A549 (cell line): ENCODE data around the gene PTPN1.

Source experiments
- CTCF ChIP-seq: fragments of >200 bp; sonication (Bioruptor Twin); formaldehyde crosslinking; IDR thresholded peaks from 3 replicates; pipeline ENCODE4 v1.5.1; 2016
- EHF ChIP-seq: fragments of 250-450 bp; sonication (Bioruptor Pico); IDR thresholded peaks from 2 replicates; pipeline ENCODE4 v1.5.0; 2020; ENCODE audit warnings: mild to moderate bottlenecking
- HMGXB4 ChIP-seq: fragments of 250-450 bp; sonication (Bioruptor Pico); IDR thresholded peaks from 2 replicates; pipeline ENCODE4 v1.5.0; 2021; ENCODE audit warnings: mild to moderate bottlenecking, moderate library complexity, borderline replicate concordance
- JUN ChIP-seq, 2 experiments: fragments of >200 bp; sonication (Bioruptor Twin); formaldehyde crosslinking; IDR thresholded peaks; 2 replicates in 1 of 2; 3 replicates in 1 of 2; pipeline ENCODE4 v1.6.1; 2016 to 2017
- NPAS2 ChIP-seq: fragments of 250-450 bp; sonication (Bioruptor Pico); IDR thresholded peaks from 2 replicates; pipeline ENCODE4 v1.8.0; 2022; ENCODE audit warnings: mild to moderate bottlenecking, moderate library complexity, borderline replicate concordance
- POLR2A ChIP-seq: IDR thresholded peaks from 2 replicates; pipeline ENCODE4 v1.6.1; 2012; ENCODE audit warnings: mild to moderate bottlenecking, low read length
- REST ChIP-seq: fragments of 200-600 bp; sonication (generic); IDR thresholded peaks from 2 replicates; pipeline ENCODE4 v1.6.1; 2016; ENCODE audit warnings: antibody characterized with exemption, mild to moderate bottlenecking, moderate library complexity

GRCh38 chr20:50580842-50581544, 70.8 kb downstream of the PTPN1 start:
- no peak for TF ChIP-seq EHF (CRISPR knock-in tag)
- no peak for TF ChIP-seq REST
- no peak for TF ChIP-seq HMGXB4 (CRISPR knock-in tag)
- no peak for TF ChIP-seq POLR2A
- no peak for TF ChIP-seq NPAS2 (CRISPR knock-in tag)
- TF ChIP-seq CTCF, result no peak
- TF ChIP-seq JUN (IDR thresholded peaks at IDR 0.05), result no peak
